HepG2 (cell line): ENCODE measurements around the gene BLOC1S4. TPM values are rescaled to one million over a fixed set of nuclear protein-coding genes. Genes with fewer than 3 reads are reported as not detected.
A peak's percentile ranks its signal among the peaks of the same experiment; 100 is the strongest.

Experiments used
- FOXP1 ChIP-seq, 2 experiments: fragments of 450-650 bp in 1 of 2; IDR thresholded peaks; 2 replicates each; pipeline ENCODE4 v1.6.1; 2017 to 2018; ENCODE audit warnings: antibody characterized with exemption in 1 of 2
- KDM2A ChIP-seq: sonication (generic); formaldehyde crosslinking; IDR thresholded peaks from 2 replicates; pipeline ENCODE4 v1.4.0; 2020; ENCODE audit warnings: low read depth, missing genetic modification reagents, borderline replicate concordance
- NFE2L2 ChIP-seq: fragments of 150-350 bp; IDR thresholded peaks from 2 replicates; pipeline ENCODE4 v1.6.1; 2014; ENCODE audit warnings: low read length
- PAXIP1 ChIP-seq: sonication (generic); formaldehyde crosslinking; conservative IDR thresholded peaks from 2 replicates; pipeline ENCODE4 v1.4.0; 2020; ENCODE audit warnings: mild to moderate bottlenecking, missing genetic modification reagents, moderate library complexity
- SCMH1 ChIP-seq: sonication (generic); formaldehyde crosslinking; IDR thresholded peaks from 2 replicates; pipeline ENCODE4 v1.9.0; 2021; ENCODE audit warnings: missing genetic modification reagents, mild to moderate bottlenecking, borderline replicate concordance
- SOX6 ChIP-seq, 2 experiments: fragments of 450-650 bp in 1 of 2; sonication (generic) in 1 of 2; formaldehyde crosslinking in 1 of 2; IDR thresholded peaks; 2 replicates each; pipeline versions ENCODE4 v1.4.0 to v1.6.1; 2017 to 2020; ENCODE audit warnings: antibody characterized with exemption in 1 of 2, mild to moderate bottlenecking in 1 of 2, missing genetic modification reagents in 1 of 2
- TBX3 ChIP-seq: fragments of 450-650 bp; IDR thresholded peaks from 2 replicates; pipeline ENCODE4 v1.6.1; 2017; ENCODE audit warnings: antibody characterized with exemption, mild to moderate bottlenecking, inconsistent platforms, borderline replicate concordance
- TEAD3 ChIP-seq: optimal IDR thresholded peaks from 2 replicates; pipeline ENCODE3; 2016; ENCODE audit warnings: borderline replicate concordance
- ZNF292 ChIP-seq: sonication (generic); formaldehyde crosslinking; IDR thresholded peaks from 2 replicates; pipeline ENCODE4 v1.8.1; 2022; ENCODE audit warnings: mild to moderate bottlenecking, low read depth, missing genetic modification reagents, borderline replicate concordance
- ZNF367 ChIP-seq: sonication (generic); formaldehyde crosslinking; IDR thresholded peaks from 2 replicates; pipeline ENCODE4 v1.4.0; 2020; ENCODE audit warnings: missing genetic modification reagents, borderline replicate concordance
- ZNF407 ChIP-seq: sonication (generic); formaldehyde crosslinking; IDR thresholded peaks from one replicate; pipeline ENCODE4 v1.5.1; 2020; ENCODE audit warnings: mild to moderate bottlenecking, missing genetic modification reagents; ENCODE audit errors: not compliant biosample characterization
- ZNF660 ChIP-seq: sonication (generic); formaldehyde crosslinking; IDR thresholded peaks from 2 replicates; pipeline ENCODE4 v1.5.1; 2020; ENCODE audit warnings: mild to moderate bottlenecking, low read depth, missing genetic modification reagents, borderline replicate concordance
- ZNF784 ChIP-seq: sonication (generic); formaldehyde crosslinking; IDR thresholded peaks from 2 replicates; pipeline ENCODE4 v1.5.1; 2020; ENCODE audit warnings: missing genetic modification reagents, mild to moderate bottlenecking, borderline replicate concordance
- ZSCAN31 ChIP-seq: sonication (generic); formaldehyde crosslinking; IDR thresholded peaks from 2 replicates; pipeline ENCODE4 v1.5.0; 2020; ENCODE audit warnings: low read depth, mild to moderate bottlenecking, missing genetic modification reagents
- polyA plus RNA-seq, 8 experiments: library from polyadenylated mRNA; depleted of rRNA in 3 of 8; stranded (reverse) in 7 of 8; unstranded in 1 of 8; fragments of >200 nt; fragmentation: Illumina TruSeq in 4 of 8; extraction: Trizol in 4 of 8; gene quantifications; 2 replicates each; pipeline versions ENCODE4 v1.2.1 to v1.2.3, GENCODE V29; 2011 to 2016; ENCODE audit warnings: low read depth in 4 of 8, missing spikeins in 1 of 8, mixed read lengths in 1 of 8; ENCODE audit not compliant: insufficient read depth in 1 of 8
- total RNA-seq, 5 experiments: library from RNA; depleted of rRNA; stranded (reverse); fragments of >200 nt; fragmentation: Illumina TruSeq; extraction: Trizol; gene quantifications; 2 replicates each; pipeline ENCODE4 v1.2.3, GENCODE V29; 2016; ENCODE audit warnings: low read depth in 1 of 5

Gene BLOC1S4
- total and polyA plus RNA-seq, 2 of the 13 experiments (the other 11 are each of a cell fraction or from before 2014, with no cell fraction given), result 15.5 to 20.9 TPM

- peak; percentile 99 for TF ChIP-seq FOXP1 (IDR thresholded peaks at IDR 0.05)
- peak; percentile 100 for TF ChIP-seq FOXP1 (CRISPR knock-in tag; IDR thresholded peaks at IDR 0.05)
- no peak for TF ChIP-seq ZNF407 (CRISPR knock-in tag)
- TF ChIP-seq ZNF660 (CRISPR knock-in tag), result no peak
- TF ChIP-seq TEAD3 (CRISPR knock-in tag), result peak; percentile 27
- TF ChIP-seq ZSCAN31 (CRISPR knock-in tag), result 0 out of 2 replicates have a peak, but pooled peaks have one; percentile 31
- peak; percentile 59; the same call in 1 of the 2 replicates for TF ChIP-seq PAXIP1 (CRISPR knock-in tag)
- TF ChIP-seq NFE2L2, result no peak
- TF ChIP-seq ZNF292 (CRISPR knock-in tag), result no peak; the same call in 1 of the 2 replicates
- TF ChIP-seq ZNF367 (CRISPR knock-in tag), result no peak
- TF ChIP-seq ZNF784 (CRISPR knock-in tag), result peak; percentile 100
- 0 out of 2 replicates have a peak, but pooled peaks have one; percentile 17 for TF ChIP-seq KDM2A (CRISPR knock-in tag)
- TF ChIP-seq TBX3, result peak; percentile 63; the same call in 1 of the 2 replicates
- TF ChIP-seq SCMH1 (CRISPR knock-in tag), result no peak
- no peak for TF ChIP-seq SOX6 (IDR thresholded peaks at IDR 0.05)
- peak; percentile 57 for TF ChIP-seq SOX6 (CRISPR knock-in tag; IDR thresholded peaks at IDR 0.05)
Observed at GRCh38 chr4:6751611-6752485, 35.9 kb downstream of the BLOC1S4 start (continued).
